Measurements from ENCODE around the gene GHITM.

GRCh38 chr10:84147347-84147746 lies 8.0 kb downstream of the GHITM start:
- TF ChIP-seq CTCF (IDR thresholded peaks at IDR 0.05; ENCODE audit: insufficient read depth, low read length, poor library complexity, severe bottlenecking) (no peak), EZH2phosphoT487 (conservative IDR thresholded peaks at IDR 0.05; ENCODE audit: low read length) (no peak)

Measured in SU-DHL-6 (cell line).